ENCODE data around the gene MTHFD1L.

- TF ChIP-seq CTCF (conservative IDR thresholded peaks at IDR 0.05) (no peak), ZFX (IDR thresholded peaks at IDR 0.05) (no peak)
Observed at GRCh38 chr6:151131324-151132007, 266.0 kb downstream of the MTHFD1L start.

All from C4-2B (cell line).